Liver (tissue), 9 donors: ENCODE measurements around the gene LNX1. TPM values are rescaled to one million over a fixed set of nuclear protein-coding genes. Genes with fewer than 3 reads are reported as not detected.

Source experiments
- DNase-seq: peaks from one replicate; pipeline ENCODE4 v3.0.0-alpha.2; 2017; ENCODE audit warnings: low spot score
- H3K27ac ChIP-seq, 2 donors: one replicate each; pipeline ENCODE4 v1.7.0; 2013; ENCODE audit warnings: inconsistent platforms in 2 of 2, low read length in 2 of 2, control low read depth in 1 of 2, low read depth in 1 of 2, mild to moderate bottlenecking in 1 of 2
- H3K27me3 ChIP-seq, 4 donors: one replicate each; pipeline versions ENCODE4 v1.6.1 to v1.7.0; 2013; ENCODE audit warnings: low read length in 3 of 4, inconsistent platforms in 1 of 4, mild to moderate bottlenecking in 1 of 4, moderate library complexity in 1 of 4; ENCODE audit not compliant: control insufficient read depth in 4 of 4, insufficient read depth in 4 of 4
- H3K36me3 ChIP-seq, 4 donors: one replicate each; pipeline versions ENCODE4 v1.6.1 to v1.7.0; 2013; ENCODE audit warnings: low read length in 3 of 4, mild to moderate bottlenecking in 3 of 4, low read depth in 1 of 4, moderate library complexity in 1 of 4; ENCODE audit not compliant: control insufficient read depth in 4 of 4, insufficient read depth in 3 of 4
- H3K4me1 ChIP-seq, 4 donors: one replicate each; pipeline versions ENCODE4 v1.6.1 to v1.7.0; 2013; ENCODE audit warnings: low read length in 3 of 4, mild to moderate bottlenecking in 3 of 4, moderate library complexity in 1 of 4; ENCODE audit not compliant: control insufficient read depth in 4 of 4, insufficient read depth in 4 of 4
- H3K4me3 ChIP-seq, 3 donors: one replicate each; pipeline versions ENCODE4 v1.6.1 to v1.7.0; 2013; ENCODE audit warnings: low read length in 3 of 3, control low read depth in 1 of 3, low read depth in 1 of 3, mild to moderate bottlenecking in 1 of 3
- H3K9ac ChIP-seq, 2 donors: one replicate each; pipeline ENCODE4 v1.7.0; 2013; ENCODE audit warnings: low read length in 2 of 2, mild to moderate bottlenecking in 2 of 2, moderate library complexity in 2 of 2, control low read depth in 1 of 2, low read depth in 1 of 2
- H3K9me3 ChIP-seq, 4 donors: one replicate each; pipeline versions ENCODE4 v1.6.1 to v1.7.0; 2013; ENCODE audit warnings: low read length in 3 of 4; ENCODE audit not compliant: control insufficient read depth in 4 of 4
- ATF3 ChIP-seq: IDR thresholded peaks from 2 replicates; pipeline ENCODE4 v1.6.1; 2016; ENCODE audit warnings: antibody characterized with exemption
- CTCF ChIP-seq: fragments of 150-350 bp; IDR thresholded peaks from 2 replicates; pipeline ENCODE4 v1.5.1; 2017; ENCODE audit warnings: improper control_type of control experiment, low read depth, low read length; ENCODE audit not compliant: missing input control
- EGR1 ChIP-seq, 2 donors: IDR thresholded peaks; 2 replicates each; pipeline ENCODE4 v1.6.1; 2016 to 2018; ENCODE audit warnings: antibody characterized with exemption in 2 of 2, low read depth in 2 of 2
- FOXA1 ChIP-seq: IDR thresholded peaks from 2 replicates; pipeline ENCODE4 v1.6.1; 2016; ENCODE audit warnings: antibody characterized with exemption
- FOXA2 ChIP-seq: IDR thresholded peaks from 2 replicates; pipeline ENCODE4 v1.6.1; 2016; ENCODE audit warnings: antibody characterized with exemption
- GABPA ChIP-seq, 2 donors: IDR thresholded peaks in 1 of 2; conservative IDR thresholded peaks in 1 of 2; 2 replicates each; pipeline ENCODE4 v1.6.1; 2016; ENCODE audit warnings: antibody characterized with exemption in 2 of 2, mild to moderate bottlenecking in 1 of 2, moderate library complexity in 1 of 2
- HNF4A ChIP-seq, 2 donors: conservative IDR thresholded peaks; 2 replicates each; pipeline ENCODE4 v1.6.1; 2016; ENCODE audit warnings: antibody characterized with exemption in 2 of 2, mild to moderate bottlenecking in 2 of 2
- HNF4G ChIP-seq: IDR thresholded peaks from 2 replicates; pipeline ENCODE4 v1.6.1; 2016; ENCODE audit warnings: antibody characterized with exemption
- JUND ChIP-seq, 2 donors: IDR thresholded peaks; 2 replicates each; pipeline ENCODE4 v1.6.1; 2016; ENCODE audit warnings: antibody characterized with exemption in 2 of 2
- MAX ChIP-seq: IDR thresholded peaks from 2 replicates; pipeline ENCODE4 v1.6.1; 2016; ENCODE audit warnings: antibody characterized with exemption
- NR2F2 ChIP-seq: IDR thresholded peaks from 2 replicates; pipeline ENCODE4 v1.6.1; 2016; ENCODE audit warnings: antibody characterized with exemption
- RAD21 ChIP-seq, 2 donors: IDR thresholded peaks; 2 replicates each; pipeline ENCODE4 v1.6.1; 2016; ENCODE audit warnings: antibody characterized with exemption in 2 of 2, mild to moderate bottlenecking in 2 of 2
- REST ChIP-seq: IDR thresholded peaks from 2 replicates; pipeline ENCODE4 v1.6.1; 2016; ENCODE audit warnings: antibody characterized with exemption, mild to moderate bottlenecking
- RXRA ChIP-seq, 2 donors: IDR thresholded peaks; 2 replicates each; pipeline ENCODE4 v1.6.1; 2017 to 2018; ENCODE audit warnings: antibody characterized with exemption in 2 of 2, mild to moderate bottlenecking in 1 of 2
- SP1 ChIP-seq: IDR thresholded peaks from 2 replicates; pipeline ENCODE4 v1.6.1; 2018; ENCODE audit warnings: antibody characterized with exemption, mild to moderate bottlenecking
- YY1 ChIP-seq: IDR thresholded peaks from 2 replicates; pipeline ENCODE4 v1.6.1; 2016; ENCODE audit warnings: antibody characterized with exemption, mild to moderate bottlenecking
- ZBTB33 ChIP-seq: IDR thresholded peaks from 2 replicates; pipeline ENCODE4 v1.6.1; 2016; ENCODE audit warnings: antibody characterized with exemption
- WGBS: extraction: QIAGEN DNeasy Blood & Tissue Kit; methylation state at CpG from one replicate; pipeline ENCODE4 v1.1.7; 2013; 5-methylcytosine and 5-hydroxymethylcytosine counted together
- polyA plus RNA-seq, 2 donors: library from polyadenylated mRNA; stranded (reverse) in 1 of 2; unstranded in 1 of 2; fragments of 200-250 nt in 1 of 2; fragments of >200 nt in 1 of 2; fragmentation: Nextera tagmentation in 1 of 2; extraction: Ambion mirVana in 1 of 2; gene quantifications; one replicate each; pipeline versions ENCODE4 v1.2.1 to v1.2.3, GENCODE V29; 2013 to 2015
- total RNA-seq, 2 donors: library from RNA; depleted of rRNA; stranded (reverse); fragments of >200 nt; gene quantifications; one replicate each; pipeline ENCODE4 v1.2.3, GENCODE V29; 2014
- donor health status: healthy.
- donor health status: healthy.
- donor health status: healthy.
- donor health status: healthy.
- donor health status: healthy.

Gene LNX1
- total and polyA plus RNA-seq, 4 donors: 1.5 to 3.4 (median 2.3) TPM

DNA sequence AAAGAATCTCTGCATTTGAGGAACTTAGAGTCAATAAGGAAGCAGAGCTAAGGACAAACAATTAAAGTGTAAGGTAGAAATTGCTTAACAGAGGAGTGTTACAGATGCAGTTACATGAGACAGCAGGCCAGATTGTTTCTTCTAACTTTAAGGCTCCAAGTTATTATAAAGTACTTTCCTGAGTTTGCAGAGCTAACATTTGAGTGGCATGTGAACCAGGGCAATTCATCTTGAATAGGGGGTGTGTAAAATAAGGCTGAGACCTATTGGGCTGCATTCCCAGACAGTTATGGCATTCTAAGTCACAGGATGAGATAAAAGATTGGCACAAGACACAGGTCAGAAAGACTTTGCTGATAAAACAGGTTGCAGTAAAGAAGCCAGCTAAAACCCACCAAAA lies 7.6 kb upstream of the LNX1 start:
- no peaks in the 10 kb centered on the region for H3K27me3 ChIP-seq
- H3K4me3 ChIP-seq: no peak overlapping the region
- H3K27ac ChIP-seq: no peak overlapping the region
- no peak for TF ChIP-seq JUND (IDR thresholded peaks at IDR 0.05)
- TF ChIP-seq REST: no peak
- no peak for TF ChIP-seq SP1
- no peak for TF ChIP-seq HNF4A (conservative IDR thresholded peaks at IDR 0.05)
- no peak for TF ChIP-seq YY1
- TF ChIP-seq EGR1 (IDR thresholded peaks at IDR 0.05; ENCODE audit: low read depth in 2 of 2): no peak
- no peak for TF ChIP-seq GABPA (IDR thresholded peaks at IDR 0.05 in 1 of 2, conservative IDR thresholded peaks at IDR 0.05 in 1 of 2)
- no peak for TF ChIP-seq RAD21 (IDR thresholded peaks at IDR 0.05)
- TF ChIP-seq NR2F2: no peak
- no peak for TF ChIP-seq MAX
- TF ChIP-seq RXRA (IDR thresholded peaks at IDR 0.05): no peak
- no peak for TF ChIP-seq FOXA2
- no peak for TF ChIP-seq FOXA1
- no peak for TF ChIP-seq ATF3
- TF ChIP-seq ZBTB33: no peak
- H3K4me1 ChIP-seq: no peaks in the 10 kb centered on the region
- DNase-seq: no peak
- no peaks in the 10 kb centered on the region for H3K36me3 ChIP-seq
- H3K9me3 ChIP-seq: no peaks in the 10 kb centered on the region
- H3K9ac ChIP-seq: no peak overlapping the region

- H3K27ac ChIP-seq: no peak overlapping the region
- TF ChIP-seq JUND (IDR thresholded peaks at IDR 0.05) (no peak), RXRA (IDR thresholded peaks at IDR 0.05) (no peak), GABPA (IDR thresholded peaks at IDR 0.05 in 1 of 2, conservative IDR thresholded peaks at IDR 0.05 in 1 of 2) (no peak), RAD21 (IDR thresholded peaks at IDR 0.05) (no peak), REST (no peak), SP1 (no peak), FOXA2 (no peak), MAX (no peak), CTCF (no peak), ZBTB33 (no peak), EGR1 (IDR thresholded peaks at IDR 0.05; ENCODE audit: low read depth in 2 of 2) (no peak), NR2F2 (no peak), HNF4A (conservative IDR thresholded peaks at IDR 0.05) (no peak), YY1 (no peak), HNF4G (no peak)
- WGBS: 85% methylated on average over 4 of the region's 4 CpGs
- no peak overlapping the region for H3K4me3 ChIP-seq
- DNase-seq: no peak
- H3K4me1 ChIP-seq: no peaks in the 10 kb centered on the region
- no peaks in the 10 kb centered on the region for H3K36me3 ChIP-seq
- no peak overlapping the region for H3K9ac ChIP-seq
- no peaks in the 10 kb centered on the region for H3K27me3 ChIP-seq
- H3K9me3 ChIP-seq: no peaks in the 10 kb centered on the region
Measured at GRCh38 chr4:53598483-53598882, 7.2 kb upstream of the LNX1 start.
